ENCODE measurements around the gene HES7.
"Not testable (repeated sequence)": the region's sequence is repeated elsewhere in the genome, so short reads cannot be mapped to it uniquely, and the experiment has no call there.

Gene HES7

DNA sequence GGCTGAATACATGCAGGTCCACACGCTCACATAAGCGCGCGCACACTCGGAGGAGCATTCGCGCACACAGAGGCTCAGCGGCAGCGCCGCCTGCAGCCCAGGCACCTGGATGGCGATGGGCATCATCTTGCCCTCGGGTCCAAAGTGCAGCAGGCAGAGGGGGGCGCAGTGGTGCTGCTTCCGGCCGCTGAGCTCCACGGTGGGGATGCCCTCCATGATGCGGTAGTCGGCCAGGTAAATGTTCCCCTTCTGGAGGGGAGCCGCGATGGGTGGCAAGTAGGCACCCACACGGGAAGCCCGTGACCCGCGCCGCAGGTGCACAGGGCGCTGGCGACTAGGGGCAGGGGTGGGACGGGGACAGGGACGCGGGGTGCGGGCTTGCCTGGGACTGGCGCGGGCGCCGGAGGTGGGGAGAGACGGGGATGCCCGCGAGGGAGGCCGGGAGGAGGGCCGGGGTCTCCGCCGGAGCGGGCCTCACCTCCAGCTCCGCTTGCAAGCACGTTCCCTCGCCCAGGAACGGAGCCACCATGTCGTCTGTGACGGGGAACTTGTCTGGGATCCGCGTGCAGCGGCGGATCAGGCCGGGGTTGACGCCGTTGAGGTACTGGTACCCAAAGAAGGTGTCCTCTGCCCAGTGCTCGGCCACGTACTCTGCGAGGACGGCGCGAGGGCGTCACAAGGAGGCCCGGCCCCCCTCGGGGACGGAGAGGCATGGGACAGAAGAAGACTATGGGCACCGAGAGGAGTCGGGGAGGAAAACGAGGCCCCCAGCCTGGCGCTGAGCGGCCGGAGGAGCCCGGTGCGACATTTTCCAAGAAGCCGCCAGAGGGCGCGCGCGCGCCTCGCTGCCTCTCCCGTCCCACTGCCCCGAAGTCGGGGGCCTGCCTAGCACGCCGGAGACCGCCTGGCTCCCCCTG lies 44.4 kb downstream of the HES7 start:
- no peak overlapping the region for H3K27ac Mint-ChIP-seq
- H3K4me3 Mint-ChIP-seq: peak overlapping the region; percentile 82 to 84 (median 83)
- H3K27me3 Mint-ChIP-seq (ENCODE audit: low read depth): peaks cover 94% of the 10 kb centered on the region
- peak; percentile 85 to 93 (median 93) for TF ChIP-seq CTCF (IDR thresholded peaks at IDR 0.05; ENCODE audit: unreplicated experiment in 3 of 3)
- peaks cover 3% of the 10 kb centered on the region for H3K4me1 Mint-ChIP-seq
- no peaks in the 10 kb centered on the region for H3K36me3 Mint-ChIP-seq (ENCODE audit: low read depth)
- peaks cover 2% of the 10 kb centered on the region for H3K9me3 Mint-ChIP-seq

DNA sequence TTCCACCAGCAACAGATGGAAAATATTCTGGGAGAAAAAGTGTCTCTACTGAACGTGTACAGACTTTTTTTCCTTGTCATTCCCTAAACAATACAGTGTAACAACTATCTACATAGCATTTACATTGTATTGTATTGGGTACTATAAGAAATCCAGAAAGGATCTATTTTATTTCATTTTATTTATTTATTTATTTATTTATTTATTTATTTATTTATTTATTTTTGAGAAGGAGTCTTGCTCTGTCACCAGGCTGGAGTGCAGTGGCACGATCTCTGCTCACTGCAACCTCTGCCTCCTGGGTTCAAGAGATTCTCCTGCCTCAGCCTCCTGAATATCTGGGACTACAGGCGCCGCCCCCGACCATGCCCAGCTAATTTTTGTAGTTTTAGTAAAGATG lies 46.0 kb downstream of the HES7 start:
- not testable (repeated sequence) for H3K9me3 Mint-ChIP-seq; H3K27ac Mint-ChIP-seq; H3K36me3 Mint-ChIP-seq (ENCODE audit: low read depth)
- peaks cover 17% of the 10 kb centered on the region for H3K4me1 Mint-ChIP-seq
- H3K4me3 Mint-ChIP-seq: peak overlapping the region in 2 of 3 experiments; percentile 15 to 45
- peaks cover 96% of the 10 kb centered on the region for H3K27me3 Mint-ChIP-seq (ENCODE audit: low read depth)

DNA sequence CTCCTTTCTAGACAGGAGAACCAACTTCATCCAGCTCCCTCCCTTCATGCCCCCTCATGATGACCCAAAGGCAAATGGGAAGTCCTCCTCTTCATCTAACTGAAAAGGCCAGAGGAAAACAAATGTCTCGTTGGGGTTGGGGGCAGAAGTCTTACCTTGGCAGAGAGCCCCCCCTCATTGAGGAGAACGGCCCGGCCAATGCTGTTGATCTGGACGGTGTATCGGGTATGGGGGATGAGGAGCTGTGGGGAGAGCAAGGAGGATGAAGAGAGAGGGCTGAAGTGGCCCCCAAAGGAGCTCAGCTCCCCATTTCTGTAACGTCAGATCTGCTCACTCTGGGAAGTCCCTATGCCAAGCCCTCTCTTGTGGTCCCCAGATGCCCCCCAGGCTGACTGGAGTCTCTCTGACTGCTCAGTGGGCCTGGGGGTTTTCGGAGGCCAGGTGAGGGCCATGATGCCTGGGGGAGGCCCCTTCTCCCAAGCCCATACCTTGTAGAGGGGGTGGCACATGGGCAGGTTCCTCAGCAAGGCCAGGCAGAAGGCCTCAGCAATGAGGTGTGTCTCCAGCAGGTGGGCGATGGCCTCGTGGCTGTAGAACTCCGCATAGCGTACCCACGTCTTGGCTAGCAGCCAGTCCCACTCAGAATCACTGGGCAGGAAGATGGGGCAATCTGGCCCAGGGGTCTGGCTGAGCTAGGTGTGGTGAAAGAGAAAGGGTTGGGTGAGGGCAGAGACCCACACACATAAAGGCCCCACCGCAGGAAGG lies 47.2 kb downstream of the HES7 start:
- no peaks in the 10 kb centered on the region for H3K36me3 Mint-ChIP-seq (ENCODE audit: low read depth)
- H3K4me1 Mint-ChIP-seq: peaks cover 24% of the 10 kb centered on the region
- no peak overlapping the region for H3K27ac Mint-ChIP-seq
- no peak for TF ChIP-seq CTCF (IDR thresholded peaks at IDR 0.05; ENCODE audit: unreplicated experiment in 3 of 3)
- no peak overlapping the region for H3K4me3 Mint-ChIP-seq
- H3K27me3 Mint-ChIP-seq (ENCODE audit: low read depth): peaks cover 96% of the 10 kb centered on the region
- peaks cover 2% of the 10 kb centered on the region for H3K9me3 Mint-ChIP-seq

GRCh38 chr17:8075574-8076342 lies 48.1 kb downstream of the HES7 start:
- Mint-ChIP-seq H3K27ac (no peak overlapping the region), H3K27me3 (ENCODE audit: low read depth) (peaks cover 98% of the 10 kb centered on the region), H3K36me3 (ENCODE audit: low read depth) (no peaks in the 10 kb centered on the region), H3K4me1 (peaks cover 24% of the 10 kb centered on the region), H3K4me3 (no peak overlapping the region), H3K9me3 (peaks cover 2% of the 10 kb centered on the region)
- no peak for TF ChIP-seq CTCF (IDR thresholded peaks at IDR 0.05; ENCODE audit: unreplicated experiment in 3 of 3)

DNA sequence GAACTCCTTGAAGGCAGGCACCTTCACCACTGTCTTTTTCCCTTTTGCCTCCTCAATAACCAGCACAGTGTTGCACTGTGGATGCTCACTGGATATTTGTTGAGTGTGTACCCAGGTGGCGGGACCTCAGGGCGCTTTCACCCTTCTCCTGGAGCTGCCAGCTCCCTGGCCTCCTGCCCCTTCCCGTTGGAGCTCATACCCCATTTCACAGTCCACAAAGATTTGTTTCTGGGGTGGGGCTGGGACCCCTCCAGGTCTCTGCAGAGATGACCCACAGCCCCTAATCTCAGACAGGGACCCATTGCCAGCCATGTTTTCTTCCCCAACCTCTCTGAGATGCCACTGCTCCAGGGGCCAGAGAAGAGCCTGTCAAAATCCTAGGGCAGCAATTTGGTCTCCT lies 48.8 kb downstream of the HES7 start:
- TF ChIP-seq CTCF (IDR thresholded peaks at IDR 0.05; ENCODE audit: unreplicated experiment in 3 of 3): no peak

DNA sequence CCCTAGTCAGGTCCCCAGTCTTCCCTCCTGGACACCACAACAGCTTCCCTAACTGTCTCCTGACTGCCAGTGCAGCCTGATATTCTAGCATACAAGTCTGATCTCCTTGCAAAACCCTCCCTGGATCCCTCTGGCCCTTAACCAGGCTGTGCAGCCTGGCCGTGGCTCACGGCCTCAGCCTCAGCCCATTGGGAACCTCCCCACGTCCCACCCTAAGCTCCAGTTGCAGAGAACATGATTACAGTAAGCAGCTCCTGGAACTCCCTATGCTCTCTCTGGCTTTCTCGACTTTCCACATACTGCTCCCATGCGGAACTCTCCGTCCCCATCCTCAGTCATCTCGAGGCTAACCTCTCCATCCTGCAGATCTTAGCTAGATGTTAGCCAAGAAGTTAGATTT lies 49.4 kb downstream of the HES7 start:
- Mint-ChIP-seq H3K27ac (no peak overlapping the region), H3K36me3 (ENCODE audit: low read depth) (no peaks in the 10 kb centered on the region), H3K9me3 (peaks cover 2% of the 10 kb centered on the region), H3K4me1 (peaks cover 24% of the 10 kb centered on the region), H3K27me3 (ENCODE audit: low read depth) (peaks cover 98% of the 10 kb centered on the region), H3K4me3 (no peak overlapping the region)
- TF ChIP-seq CTCF (IDR thresholded peaks at IDR 0.05; ENCODE audit: unreplicated experiment in 3 of 3): no peak

More for the DNA sequence above, 48.8 kb downstream of the HES7 start:
- peaks cover 98% of the 10 kb centered on the region for H3K27me3 Mint-ChIP-seq (ENCODE audit: low read depth)
- no peak overlapping the region for H3K4me3 Mint-ChIP-seq
- peaks cover 2% of the 10 kb centered on the region for H3K9me3 Mint-ChIP-seq
- no peaks in the 10 kb centered on the region for H3K36me3 Mint-ChIP-seq (ENCODE audit: low read depth)
- no peak overlapping the region for H3K27ac Mint-ChIP-seq
- H3K4me1 Mint-ChIP-seq: peaks cover 24% of the 10 kb centered on the region

All from nephron (organoid).